Stomach (tissue), 9 donors: ENCODE data around the gene SEC24C. TPM values are rescaled to one million over a fixed set of nuclear protein-coding genes. Genes with fewer than 3 reads are reported as not detected.

Experiments
- DNase-seq, 2 donors: peaks; one replicate each; pipeline versions ENCODE4 v3.0.0 to v3.0.0-alpha.2; 2013 to 2019
- H3K27ac ChIP-seq, 5 donors: fragments of 200-600 bp in 4 of 5; sonication (generic) in 4 of 5; one replicate each; pipeline ENCODE4 v1.5.1; 2013 to 2019; ENCODE audit warnings: mild to moderate bottlenecking in 1 of 5, moderate library complexity in 1 of 5
- H3K27me3 ChIP-seq, 3 donors: fragments of 200-600 bp; sonication (generic); one replicate each; pipeline ENCODE4 v1.5.1; 2017 to 2019; ENCODE audit warnings: mixed run types in 1 of 3
- H3K36me3 ChIP-seq, 4 donors: fragments of 200-600 bp; sonication (generic); 1 replicate in 3 of 4; 2 replicates in 1 of 4; pipeline ENCODE4 v1.5.1; 2016 to 2019
- H3K4me1 ChIP-seq, 4 donors: fragments of 200-600 bp; sonication (generic); one replicate each; pipeline ENCODE4 v1.5.1; 2016 to 2019
- H3K4me3 ChIP-seq, 4 donors: fragments of 200-600 bp; sonication (generic) in 3 of 4; one replicate each; pipeline ENCODE4 v1.5.1; 2016 to 2019; ENCODE audit warnings: mild to moderate bottlenecking in 1 of 4
- H3K9me3 ChIP-seq, 4 donors: fragments of 200-600 bp; sonication (generic); one replicate each; pipeline ENCODE4 v1.5.1; 2016 to 2019
- EP300 ChIP-seq: sonication (generic); formaldehyde crosslinking; IDR thresholded peaks from one replicate; pipeline ENCODE4 v1.6.1; 2017; ENCODE audit warnings: antibody characterized with exemption
- POLR2A ChIP-seq, 4 donors: fragments of 450-650 bp; IDR thresholded peaks; one replicate each; pipeline ENCODE4 v1.6.1; 2016; ENCODE audit warnings: antibody characterized with exemption in 4 of 4, control low read depth in 2 of 4, mild to moderate bottlenecking in 1 of 4, moderate library complexity in 1 of 4
- POLR2AphosphoS5 ChIP-seq, 3 donors: sonication (generic); formaldehyde crosslinking; IDR thresholded peaks; one replicate each; pipeline ENCODE4 v1.6.1; 2016; ENCODE audit warnings: antibody characterized with exemption in 3 of 3
- WGBS, 5 donors: extraction: QIAGEN DNeasy Blood & Tissue Kit in 3 of 5; methylation state at CpG; one replicate each; pipeline versions ENCODE4 v1.1.5 to v1.1.7; 2013 to 2018; 5-methylcytosine and 5-hydroxymethylcytosine counted together
- intact Hi-C: fragments of 100-400 bp; cut with DNase I; formaldehyde crosslinking; loops from one replicate; pipeline ENCODE4 v1.15.1; 2023; ENCODE audit warnings: low total_unique reads
- polyA plus RNA-seq, 3 donors: library from polyadenylated mRNA; stranded (reverse); fragments of 200-250 nt; gene quantifications; one replicate each; pipeline ENCODE4 v1.2.3, GENCODE V29; 2013
- total RNA-seq, 5 donors: library from RNA; depleted of rRNA; stranded (reverse); fragments of >200 nt; gene quantifications; one replicate each; pipeline versions ENCODE4 v1.1.0 to v1.2.3, GENCODE V29; 2014 to 2016
- TF ChIP-seq, protein P1 (sequence below), 7 experiments: fragments of 450-650 bp in 4 of 7; fragments of 200-600 bp in 3 of 7; sonication (generic) in 3 of 7; IDR thresholded peaks; one replicate each; pipeline ENCODE4 v1.5.1; 2016 to 2019; ENCODE audit warnings: antibody characterized with exemption in 7 of 7, control low read depth in 2 of 7, mild to moderate bottlenecking in 1 of 7
- donor health status: healthy with polysubstance abuse.
- donor health status: Bipolar disorder and iron deficiency.
- donor health status: healthy.

SEC24C gene
- total and polyA plus RNA-seq, 8 donors, result 23.5 to 58.8 (median 40.6) TPM

DNA sequence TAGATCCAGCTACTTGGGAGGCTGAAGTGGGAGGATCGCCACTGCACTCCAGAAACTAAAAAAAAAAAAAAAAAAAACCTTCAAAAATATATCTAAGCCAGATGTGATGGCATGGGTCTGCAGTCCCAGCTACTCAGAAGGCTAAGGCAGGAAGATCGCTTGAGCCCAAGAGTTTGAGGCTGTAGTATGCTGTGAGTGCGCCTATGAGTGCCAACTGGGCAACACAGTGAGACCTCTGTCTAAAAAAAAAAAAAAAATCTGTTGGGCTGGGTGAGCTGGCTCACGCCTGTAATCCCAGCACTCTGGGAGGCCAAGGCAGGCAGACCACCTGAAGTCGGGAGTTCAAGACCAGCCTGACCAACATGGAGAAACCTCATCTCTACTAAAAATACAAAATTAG lies 34.8 kb downstream of the SEC24C start:
- no peaks in the 10 kb centered on the region for H3K27me3 ChIP-seq
- intact Hi-C loops, result no loop called here
- no peak overlapping the region for H3K4me3 ChIP-seq
- WGBS, 5 donors, result 87 to 96% (median 91%) methylated on average over 5 of the region's 5 CpGs
- peaks cover 36 to 60% (median 51%) of the 10 kb centered on the region in 4 donors for H3K4me1 ChIP-seq
- no peak for TF ChIP-seq POLR2A (IDR thresholded peaks at IDR 0.05)
- TF ChIP-seq, protein P1, sequence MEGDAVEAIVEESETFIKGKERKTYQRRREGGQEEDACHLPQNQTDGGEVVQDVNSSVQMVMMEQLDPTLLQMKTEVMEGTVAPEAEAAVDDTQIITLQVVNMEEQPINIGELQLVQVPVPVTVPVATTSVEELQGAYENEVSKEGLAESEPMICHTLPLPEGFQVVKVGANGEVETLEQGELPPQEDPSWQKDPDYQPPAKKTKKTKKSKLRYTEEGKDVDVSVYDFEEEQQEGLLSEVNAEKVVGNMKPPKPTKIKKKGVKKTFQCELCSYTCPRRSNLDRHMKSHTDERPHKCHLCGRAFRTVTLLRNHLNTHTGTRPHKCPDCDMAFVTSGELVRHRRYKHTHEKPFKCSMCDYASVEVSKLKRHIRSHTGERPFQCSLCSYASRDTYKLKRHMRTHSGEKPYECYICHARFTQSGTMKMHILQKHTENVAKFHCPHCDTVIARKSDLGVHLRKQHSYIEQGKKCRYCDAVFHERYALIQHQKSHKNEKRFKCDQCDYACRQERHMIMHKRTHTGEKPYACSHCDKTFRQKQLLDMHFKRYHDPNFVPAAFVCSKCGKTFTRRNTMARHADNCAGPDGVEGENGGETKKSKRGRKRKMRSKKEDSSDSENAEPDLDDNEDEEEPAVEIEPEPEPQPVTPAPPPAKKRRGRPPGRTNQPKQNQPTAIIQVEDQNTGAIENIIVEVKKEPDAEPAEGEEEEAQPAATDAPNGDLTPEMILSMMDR (IDR thresholded peaks at IDR 0.05), result no peak
- TF ChIP-seq POLR2AphosphoS5 (IDR thresholded peaks at IDR 0.05), result no peak
- TF ChIP-seq EP300, result no peak
- H3K36me3 ChIP-seq, result peaks cover 13 to 54% (median 50%) of the 10 kb centered on the region in 4 donors
- no peaks in the 10 kb centered on the region for H3K9me3 ChIP-seq
- no peak overlapping the region for H3K27ac ChIP-seq
- DNase-seq, result no peak

DNA sequence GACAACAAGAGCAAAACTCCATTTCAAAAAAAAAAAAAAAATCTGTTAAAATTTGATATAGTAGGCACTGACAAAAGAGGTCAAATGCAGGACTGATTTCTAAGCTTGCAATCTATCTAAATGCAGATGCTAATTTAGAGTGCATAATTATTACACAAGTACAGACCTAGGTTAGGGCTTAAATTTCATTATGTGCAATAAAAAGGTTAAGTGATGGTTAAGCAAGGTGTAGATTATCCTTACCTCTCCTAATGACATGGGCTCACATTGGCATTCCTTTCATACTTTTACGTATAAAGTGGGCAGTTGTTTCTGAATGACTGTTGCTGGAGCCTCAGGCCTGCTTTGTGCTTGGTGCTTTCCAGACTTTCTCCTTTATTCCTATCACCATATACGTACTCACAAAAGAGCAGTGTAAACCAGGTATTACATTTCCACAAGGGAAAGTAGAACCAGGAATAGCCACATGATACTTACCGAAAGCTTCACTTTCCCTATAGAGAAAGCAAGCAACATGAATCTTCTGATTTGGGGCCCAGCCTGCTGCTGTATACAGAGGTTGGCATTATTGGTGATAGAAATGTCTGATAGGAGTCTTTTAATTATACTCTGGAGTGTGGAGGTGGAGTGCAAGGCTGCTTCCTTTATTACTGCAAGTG lies 35.5 kb downstream of the SEC24C start:
- no peaks in the 10 kb centered on the region for H3K27me3 ChIP-seq
- no peak for DNase-seq
- no peak overlapping the region for H3K27ac ChIP-seq
- H3K36me3 ChIP-seq, result peaks cover 13 to 52% (median 50%) of the 10 kb centered on the region in 4 donors
- intact Hi-C loops, result no loop called here
- peaks cover 33 to 60% (median 50%) of the 10 kb centered on the region in 4 donors for H3K4me1 ChIP-seq
- H3K9me3 ChIP-seq, result no peaks in the 10 kb centered on the region
- no peak overlapping the region for H3K4me3 ChIP-seq
- TF ChIP-seq POLR2AphosphoS5 (IDR thresholded peaks at IDR 0.05), result no peak
- no peak for TF ChIP-seq POLR2A (IDR thresholded peaks at IDR 0.05)
- TF ChIP-seq EP300, result no peak
- TF ChIP-seq, protein P1 (IDR thresholded peaks at IDR 0.05), result no peak
- 70 to 81% (median 79%) methylated on average over 3 of the region's 3 CpGs for WGBS, 5 donors

- H3K27ac ChIP-seq, result no peak overlapping the region
- TF ChIP-seq, protein P1 (IDR thresholded peaks at IDR 0.05), result no peak
- TF ChIP-seq EP300, result no peak
- TF ChIP-seq POLR2A (IDR thresholded peaks at IDR 0.05), result no peak
- TF ChIP-seq POLR2AphosphoS5 (IDR thresholded peaks at IDR 0.05), result no peak
- H3K4me1 ChIP-seq, result peaks cover 31 to 59% (median 48%) of the 10 kb centered on the region in 4 donors
- H3K4me3 ChIP-seq, result peak overlapping the region in 2 of 4 donors; percentile 85 to 90
- H3K9me3 ChIP-seq, result no peaks in the 10 kb centered on the region
- intact Hi-C loops, result no loop called here
- peaks cover 13 to 47% (median 46%) of the 10 kb centered on the region in 4 donors for H3K36me3 ChIP-seq
- WGBS, 5 donors, result 65 to 76% (median 72%) methylated on average over 5 of the region's 5 CpGs
- H3K27me3 ChIP-seq, result no peaks in the 10 kb centered on the region
- DNase-seq, result no peak
Observed at GRCh38 chr10:73780301-73780700, 36.1 kb downstream of the SEC24C start.

GRCh38 chr10:73780966-73781365 lies 36.8 kb downstream of the SEC24C start:
- H3K4me1 ChIP-seq, result peaks cover 30 to 52% (median 45%) of the 10 kb centered on the region in 4 donors
- H3K27ac ChIP-seq, result peak overlapping the region in 4 of 5 donors; percentile 94 to 97 (median 95)
- WGBS, 5 donors, result 10 to 23% (median 18%) methylated on average over 11 of the region's 11 CpGs
- intact Hi-C loops, result no loop called here
- H3K9me3 ChIP-seq, result no peaks in the 10 kb centered on the region
- peak overlapping the region; percentile 85 to 95 (median 92) for H3K4me3 ChIP-seq
- H3K36me3 ChIP-seq, result peaks cover 13 to 41% (median 39%) of the 10 kb centered on the region in 4 donors
- no peak for DNase-seq
- no peaks in the 10 kb centered on the region for H3K27me3 ChIP-seq
- TF ChIP-seq POLR2A (IDR thresholded peaks at IDR 0.05) (no peak), POLR2AphosphoS5 (IDR thresholded peaks at IDR 0.05) (no peak), EP300 (no peak)
- TF ChIP-seq, protein P1 (IDR thresholded peaks at IDR 0.05), result no peak
